H1 (cell line): ENCODE measurements around the gene KRT77. TPM values are rescaled to one million over a fixed set of nuclear protein-coding genes. Genes with fewer than 3 reads are reported as not detected.

Experiments used
- CTCF ChIA-PET: fragments of 300-600 bp; sonication (Branson Sonifier 250); formaldehyde crosslinking; loops from one replicate; lab custom pipeline; 2021; ENCODE audit not compliant: partially characterized antibody; lab: Charles Lee
- POLR2A ChIA-PET: fragments of 300-600 bp; sonication (Branson Sonifier 250); formaldehyde crosslinking; loops from one replicate; lab custom pipeline; 2021; ENCODE audit warnings: inconsistent platforms; ENCODE audit not compliant: partially characterized antibody; lab: Charles Lee
- DNase-seq, 2 experiments: peaks; one replicate each; pipeline versions ENCODE4 v3.0.0 to v3.0.0-alpha.2; 2010 to 2022; ENCODE audit warnings: low spot score in 2 of 2, low read depth in 1 of 2, mixed read lengths in 1 of 2
- FAIRE-seq: peaks from 2 replicates; lab custom pipeline; 2011; peaks lifted over from hg19 to GRCh38; lab: Jason Lieb, UNC
- H2AFZ ChIP-seq: 2 replicates; pipeline ENCODE4 v1.8.1; 2012; ENCODE audit warnings: low read length, inconsistent platforms
- H2AK5ac ChIP-seq: 2 replicates; pipeline ENCODE4 v1.6.1; 2013; ENCODE audit warnings: low read depth, low read length
- H2BK120ac ChIP-seq: replicated peaks from 2 replicates; pipeline ENCODE3; 2013; ENCODE audit warnings: low read depth, low read length, inconsistent platforms
- H2BK12ac ChIP-seq: 2 replicates; pipeline ENCODE4 v1.6.1; 2013; ENCODE audit warnings: low read depth, low read length
- H2BK15ac ChIP-seq: 2 replicates; pipeline ENCODE4 v1.6.1; 2013; ENCODE audit warnings: low read length
- H2BK20ac ChIP-seq: 2 replicates; pipeline ENCODE4 v1.6.1; 2013; ENCODE audit warnings: low read length
- H2BK5ac ChIP-seq: 2 replicates; pipeline ENCODE4 v1.6.1; 2013; ENCODE audit warnings: low read depth, low read length
- H3K14ac ChIP-seq: 2 replicates; pipeline ENCODE4 v1.6.1; 2013; ENCODE audit warnings: inconsistent platforms; ENCODE audit not compliant: insufficient read length
- H3K18ac ChIP-seq: 2 replicates; pipeline ENCODE4 v1.6.1; 2013; ENCODE audit warnings: low read length; ENCODE audit errors: extremely low read depth
- H3K23ac ChIP-seq: 2 replicates; pipeline ENCODE4 v1.6.1; 2013; ENCODE audit warnings: inconsistent platforms; ENCODE audit not compliant: insufficient read length
- H3K23me2 ChIP-seq: 2 replicates; pipeline ENCODE4 v1.6.1; 2013; ENCODE audit warnings: low read depth, low read length
- H3K27ac ChIP-seq: 2 replicates; pipeline ENCODE4 v1.6.1; 2011; ENCODE audit warnings: low read depth, low read length, inconsistent platforms
- H3K27me3 ChIP-seq, 4 experiments: replicated peaks in 1 of 4; 1 replicate in 1 of 4; 2 replicates in 3 of 4; pipeline versions ENCODE4 v1.6.1 to v1.8.1; 2011 to 2013; ENCODE audit warnings: low read length in 3 of 4, mild to moderate bottlenecking in 3 of 4, inconsistent platforms in 2 of 4, mixed read lengths in 2 of 4, moderate library complexity in 1 of 4; ENCODE audit not compliant: control insufficient read depth in 3 of 4, insufficient read depth in 3 of 4; ENCODE audit errors: extremely low read depth in 1 of 4
- H3K36me3 ChIP-seq, 4 experiments: 2 replicates each; pipeline versions ENCODE4 v1.6.1 to v1.8.1; 2011 to 2013; ENCODE audit warnings: mild to moderate bottlenecking in 4 of 4, low read length in 3 of 4, moderate library complexity in 2 of 4, control low read depth in 1 of 4, inconsistent platforms in 1 of 4; ENCODE audit not compliant: insufficient read depth in 4 of 4, control insufficient read depth in 2 of 4
- H3K4ac ChIP-seq: replicated peaks from 2 replicates; pipeline ENCODE3; 2013; ENCODE audit warnings: low read length, low read depth, mixed read lengths, inconsistent platforms; ENCODE audit not compliant: insufficient read length
- H3K4me1 ChIP-seq, 4 experiments: replicated peaks in 1 of 4; 1 replicate in 1 of 4; 2 replicates in 3 of 4; pipeline versions ENCODE4 v1.6.1 to v1.8.1; 2011 to 2013; ENCODE audit warnings: low read length in 3 of 4, inconsistent platforms in 2 of 4, mixed read lengths in 1 of 4; ENCODE audit not compliant: insufficient read depth in 4 of 4, control insufficient read depth in 3 of 4
- H3K4me2 ChIP-seq, 2 experiments: 2 replicates each; pipeline versions ENCODE4 v1.6.1 to v1.8.1; 2011 to 2013; ENCODE audit warnings: low read depth in 2 of 2, low read length in 2 of 2, control low read depth in 1 of 2, inconsistent platforms in 1 of 2, mild to moderate bottlenecking in 1 of 2; ENCODE audit not compliant: insufficient read depth in 1 of 2
- H3K4me3 ChIP-seq, 4 experiments: fragments of 200-600, 300-600 bp in 1 of 4; sonication (generic), shearing (Covaris generic), sonication (Bioruptor Twin) in 1 of 4; 2 replicates each; pipeline versions ENCODE4 v1.5.1 to v1.8.1; 2011 to 2016; ENCODE audit warnings: low read length in 4 of 4, low read depth in 3 of 4, control low read depth in 2 of 4, inconsistent platforms in 2 of 4, mild to moderate bottlenecking in 2 of 4, mixed read lengths in 1 of 4, moderate library complexity in 1 of 4; ENCODE audit not compliant: insufficient read depth in 2 of 4; ENCODE audit errors: extremely low read depth in 1 of 4
- H3K56ac ChIP-seq: replicated peaks from 2 replicates; pipeline ENCODE3; 2013; ENCODE audit warnings: low read depth, mild to moderate bottlenecking, mixed read lengths, low read length, inconsistent platforms; ENCODE audit not compliant: insufficient read length
- H3K79me1 ChIP-seq: 2 replicates; pipeline ENCODE4 v1.6.1; 2013; ENCODE audit warnings: low read depth, low read length, control low read depth
- H3K79me2 ChIP-seq, 2 experiments: 2 replicates each; pipeline versions ENCODE4 v1.6.1 to v1.8.1; 2012 to 2013; ENCODE audit warnings: low read length in 2 of 2, mild to moderate bottlenecking in 2 of 2, inconsistent platforms in 1 of 2; ENCODE audit not compliant: insufficient read depth in 2 of 2, control insufficient read depth in 1 of 2
- H3K9ac ChIP-seq, 4 experiments: replicated peaks in 1 of 4; 1 replicate in 1 of 4; 2 replicates in 3 of 4; pipeline versions ENCODE4 v1.6.1 to v1.8.1; 2011 to 2013; ENCODE audit warnings: low read depth in 3 of 4, low read length in 3 of 4, control low read depth in 2 of 4, mild to moderate bottlenecking in 2 of 4, moderate library complexity in 2 of 4, inconsistent platforms in 1 of 4; ENCODE audit errors: extremely low read depth in 1 of 4
- H3K9me3 ChIP-seq, 2 experiments: 2 replicates each; pipeline versions ENCODE4 v1.6.1 to v1.8.1; 2012 to 2013; ENCODE audit warnings: mild to moderate bottlenecking in 2 of 2, moderate library complexity in 2 of 2, control low read depth in 1 of 2, inconsistent platforms in 1 of 2, low read depth in 1 of 2, low read length in 1 of 2, mixed read lengths in 1 of 2; ENCODE audit not compliant: insufficient read depth in 2 of 2
- H4K20me1 ChIP-seq, 2 experiments: replicated peaks in 1 of 2; 2 replicates each; pipeline versions ENCODE3 to v1.8.1; 2011 to 2013; ENCODE audit warnings: inconsistent platforms in 2 of 2, low read length in 2 of 2, mild to moderate bottlenecking in 1 of 2; ENCODE audit not compliant: insufficient read depth in 2 of 2, control insufficient read depth in 1 of 2
- H4K5ac ChIP-seq: 2 replicates; pipeline ENCODE4 v1.6.1; 2013; ENCODE audit warnings: low read length, low read depth, mixed read lengths, inconsistent platforms; ENCODE audit not compliant: insufficient read length
- H4K8ac ChIP-seq: 2 replicates; pipeline ENCODE4 v1.8.0; 2013; ENCODE audit warnings: mild to moderate bottlenecking, moderate library complexity, low read length, inconsistent platforms; ENCODE audit not compliant: insufficient read depth; ENCODE audit errors: extremely low read depth
- H4K91ac ChIP-seq: replicated peaks from 2 replicates; pipeline ENCODE3; 2013; ENCODE audit warnings: low read length, mixed read lengths, inconsistent platforms; ENCODE audit not compliant: insufficient read length
- NANOG ChIP-seq: IDR thresholded peaks from 2 replicates; pipeline ENCODE4 v1.6.1; 2011; ENCODE audit warnings: low read length, low read depth, mild to moderate bottlenecking, inconsistent platforms; ENCODE audit not compliant: insufficient read depth, poor library complexity, severe bottlenecking
- WGBS, 2 experiments: shearing (Covaris generic) in 1 of 2; methylation state at CpG; one replicate each; pipeline versions ENCODE4 v1.1.6 to v1.1.7; 2013 to 2015; ENCODE audit warnings: low lambda C conversion rate in 2 of 2, mixed read lengths in 2 of 2, inconsistent platforms in 1 of 2, low coverage in 1 of 2, missing lambda C conversion rate in 1 of 2; ENCODE audit not compliant: insufficient replicate concordance in 2 of 2, insufficient coverage in 1 of 2, insufficient read length in 1 of 2; ENCODE audit errors: extremely low coverage in 1 of 2, missing lambda C conversion rate in 1 of 2; 5-methylcytosine and 5-hydroxymethylcytosine counted together
- polyA plus RNA-seq, 7 experiments: library from polyadenylated mRNA; depleted of rRNA in 3 of 7; stranded (reverse) in 5 of 7; unstranded in 2 of 7; fragments of >200 nt in 5 of 7; fragments of 200-250 nt in 2 of 7; gene quantifications; 1 replicate in 5 of 7; 2 replicates in 1 of 7; 4 replicates in 1 of 7; pipeline versions ENCODE4 v1.2.1 to v1.2.3, GENCODE V29; 2011 to 2013; ENCODE audit warnings: missing spikeins in 2 of 7, mixed read lengths in 2 of 7
- total RNA-seq: library from RNA; stranded (reverse); fragmentation: NEBNext Ultra II Directional; extraction: Animal tissue kit (Norgen Biotek cat#: 25700); gene quantifications from 2 replicates; pipeline ENCODE4 v1.2.1, GENCODE V29; 2021

Gene KRT77
- total and polyA plus RNA-seq, 2 of the 8 experiments (the other 6 are each of a cell fraction or from before 2014, with no cell fraction given): 0.02 TPM; not detected in 1

GRCh38 chr12:52735106-52735505 lies 31.8 kb upstream of the KRT77 start:
- DNase-seq (no peak), FAIRE-seq (no peak)
- no peak overlapping the region for H4K91ac ChIP-seq
- H3K4me3 ChIP-seq: no peak overlapping the region
- H3K18ac ChIP-seq: no peak overlapping the region
- H4K20me1 ChIP-seq: no peaks in the 10 kb centered on the region
- H3K4ac ChIP-seq: no peak overlapping the region
- peaks cover 0 to 4% of the 10 kb centered on the region in 2 experiments; a peak in 1 of 4 replicates for H3K9me3 ChIP-seq
- 82% methylated on average over 7 of the region's 8 CpGs; no CpG with 5 or more reads in 1 of the 2 experiments for WGBS, 2 experiments
- H2BK5ac ChIP-seq: no peak overlapping the region
- POLR2A ChIA-PET: no interaction called here
- H2BK20ac ChIP-seq: no peak overlapping the region
- H2AFZ ChIP-seq: no peak overlapping the region
- no peak overlapping the region for H3K23ac ChIP-seq
- no peaks in the 10 kb centered on the region for H3K27me3 ChIP-seq
- no peak overlapping the region for H3K9ac ChIP-seq
- H2AK5ac ChIP-seq: no peak overlapping the region
- no peaks in the 10 kb centered on the region for H3K36me3 ChIP-seq
- no peak overlapping the region for H3K14ac ChIP-seq
- H3K4me2 ChIP-seq: no peak overlapping the region
- H2BK120ac ChIP-seq: no peak overlapping the region
- H2BK12ac ChIP-seq: no peak overlapping the region
- H3K79me1 ChIP-seq: no peaks in the 10 kb centered on the region
- no peaks in the 10 kb centered on the region for H3K23me2 ChIP-seq
- H3K27ac ChIP-seq: no peak overlapping the region
- no peak overlapping the region for H3K56ac ChIP-seq
- no peak overlapping the region for H4K5ac ChIP-seq
- H2BK15ac ChIP-seq: no peak overlapping the region
- no peaks in the 10 kb centered on the region for H3K4me1 ChIP-seq
- H4K8ac ChIP-seq: no peak overlapping the region
- H3K79me2 ChIP-seq: no peaks in the 10 kb centered on the region
- CTCF ChIA-PET: interaction anchor here (0.7 to 1.6 kb wide), 6 partner anchors 10 to 221 kb away, joined by 3 to 5 read pairs (median 4); no protein-coding TSS in a partner anchor
- no peak for TF ChIP-seq NANOG
